Mesendoderm (in vitro differentiated cells): ENCODE data around the gene MID2.

ENCODE experiments used
- DNase-seq: peaks from one replicate; pipeline ENCODE4 v3.0.0; 2013
- H2AK5ac ChIP-seq: 2 replicates; pipeline ENCODE4 v1.6.1; 2013; ENCODE audit warnings: low read length, inconsistent platforms
- H2BK120ac ChIP-seq: 2 replicates; pipeline ENCODE4 v1.6.1; 2013; ENCODE audit warnings: low read depth, mild to moderate bottlenecking, low read length, moderate library complexity, mixed read lengths
- H2BK15ac ChIP-seq: replicated peaks from 2 replicates; pipeline ENCODE4 v1.6.1; 2013; ENCODE audit warnings: low read depth, mild to moderate bottlenecking, moderate library complexity
- H2BK5ac ChIP-seq: 2 replicates; pipeline ENCODE4 v1.6.1; 2013; ENCODE audit warnings: low read length, inconsistent platforms
- H3K18ac ChIP-seq: 2 replicates; pipeline ENCODE4 v1.6.1; 2013; ENCODE audit warnings: mild to moderate bottlenecking, low read length, mixed read lengths
- H3K23ac ChIP-seq: one replicate; pipeline ENCODE4 v1.6.1; 2013; ENCODE audit warnings: low read length
- H3K27ac ChIP-seq: 2 replicates; pipeline ENCODE4 v1.5.1; 2013; ENCODE audit warnings: low read depth, mild to moderate bottlenecking, inconsistent platforms, low read length, moderate library complexity
- H3K27me3 ChIP-seq: 2 replicates; pipeline ENCODE4 v1.6.1; 2013; ENCODE audit warnings: low read length, control low read depth, mild to moderate bottlenecking, inconsistent platforms; ENCODE audit not compliant: insufficient read depth, poor library complexity
- H3K36me3 ChIP-seq: 2 replicates; pipeline ENCODE4 v1.6.1; 2013; ENCODE audit warnings: low read length, inconsistent platforms; ENCODE audit not compliant: control insufficient read depth, insufficient read depth
- H3K4ac ChIP-seq: one replicate; pipeline ENCODE4 v1.6.1; 2013; ENCODE audit warnings: low read depth, mild to moderate bottlenecking, low read length, moderate library complexity
- H3K4me1 ChIP-seq: 2 replicates; pipeline ENCODE4 v1.6.1; 2013; ENCODE audit warnings: low read depth, low read length, inconsistent platforms; ENCODE audit not compliant: control insufficient read depth
- H3K4me2 ChIP-seq: 2 replicates; pipeline ENCODE4 v1.6.1; 2013; ENCODE audit warnings: low read length
- H3K4me3 ChIP-seq: 2 replicates; pipeline ENCODE4 v1.5.1; 2013; ENCODE audit warnings: mild to moderate bottlenecking, low read length
- H3K56ac ChIP-seq: one replicate; pipeline ENCODE4 v1.6.1; 2013; ENCODE audit warnings: low read length
- H3K79me1 ChIP-seq: 2 replicates; pipeline ENCODE4 v1.6.1; 2013; ENCODE audit warnings: low read length, inconsistent platforms
- H3K79me2 ChIP-seq: 2 replicates; pipeline ENCODE4 v1.6.1; 2013; ENCODE audit warnings: mild to moderate bottlenecking, low read length; ENCODE audit not compliant: control insufficient read depth, insufficient read depth
- H3K9ac ChIP-seq: 2 replicates; pipeline ENCODE4 v1.6.1; 2013; ENCODE audit warnings: low read length, inconsistent platforms
- H4K5ac ChIP-seq: one replicate; pipeline ENCODE4 v1.6.1; 2013; ENCODE audit warnings: low read length
- H4K8ac ChIP-seq: one replicate; pipeline ENCODE4 v1.6.1; 2013; ENCODE audit warnings: low read depth, mild to moderate bottlenecking, control low read depth, low read length, moderate library complexity
- WGBS: extraction: QIAGEN DNeasy Blood & Tissue Kit; methylation state at CpG from one replicate; pipeline ENCODE4 v1.1.7; 2013; ENCODE audit warnings: low lambda C conversion rate, missing lambda C conversion rate; ENCODE audit not compliant: insufficient coverage; ENCODE audit errors: extremely low coverage; 5-methylcytosine and 5-hydroxymethylcytosine counted together

The MID2 gene

GRCh38 chrX:107826238-107827029 lies 768 bp downstream of the MID2 start:
- no peak overlapping the region for H2BK5ac ChIP-seq
- WGBS, result no CpG with 5 or more reads among the region's 100 CpGs
- peak overlapping the region; percentile 58 for H3K9ac ChIP-seq
- H3K27me3 ChIP-seq, result no peaks in the 10 kb centered on the region
- DNase-seq, result peak; percentile 60
- no peak overlapping the region for H4K8ac ChIP-seq
- no peak overlapping the region for H3K18ac ChIP-seq
- H3K27ac ChIP-seq, result peak overlapping the region; percentile 6
- H3K4ac ChIP-seq, result no peak overlapping the region
- no peak overlapping the region for H2AK5ac ChIP-seq
- H3K56ac ChIP-seq, result peak overlapping the region; percentile 64
- no peak overlapping the region for H2BK15ac ChIP-seq
- no peak overlapping the region for H2BK120ac ChIP-seq
- no peak overlapping the region for H4K5ac ChIP-seq
- H3K23ac ChIP-seq, result no peak overlapping the region
- no peak overlapping the region for H3K4me2 ChIP-seq
- no peak overlapping the region for H3K4me3 ChIP-seq
- H3K79me1 ChIP-seq, result no peaks in the 10 kb centered on the region
- no peaks in the 10 kb centered on the region for H3K4me1 ChIP-seq
- no peaks in the 10 kb centered on the region for H3K36me3 ChIP-seq
- no peaks in the 10 kb centered on the region for H3K79me2 ChIP-seq

GRCh38 chrX:107827030-107827831 lies 1.6 kb downstream of the MID2 start:
- H3K4me1 ChIP-seq, result no peaks in the 10 kb centered on the region
- no peak overlapping the region for H3K4me2 ChIP-seq
- no peak overlapping the region for H2BK120ac ChIP-seq
- H3K27me3 ChIP-seq, result no peaks in the 10 kb centered on the region
- no peak overlapping the region for H2BK5ac ChIP-seq
- no peak overlapping the region for H3K23ac ChIP-seq
- no peak overlapping the region for H3K18ac ChIP-seq
- no CpG with 5 or more reads among the region's 13 CpGs for WGBS
- no peak overlapping the region for H4K5ac ChIP-seq
- no peak for DNase-seq
- H3K56ac ChIP-seq, result no peak overlapping the region
- H2BK15ac ChIP-seq, result no peak overlapping the region
- no peak overlapping the region for H3K4me3 ChIP-seq
- H3K9ac ChIP-seq, result peak overlapping the region; percentile 58
- H3K36me3 ChIP-seq, result no peaks in the 10 kb centered on the region
- H3K4ac ChIP-seq, result no peak overlapping the region
- no peaks in the 10 kb centered on the region for H3K79me1 ChIP-seq
- H3K79me2 ChIP-seq, result no peaks in the 10 kb centered on the region
- peak overlapping the region; percentile 6 for H3K27ac ChIP-seq
- no peak overlapping the region for H2AK5ac ChIP-seq
- H4K8ac ChIP-seq, result no peak overlapping the region

- Histone ChIP-seq H3K18ac (no peak overlapping the region), H4K8ac (no peak overlapping the region), H3K23ac (no peak overlapping the region), H2BK5ac (no peak overlapping the region), H3K79me1 (no peaks in the 10 kb centered on the region), H2BK15ac (no peak overlapping the region), H3K36me3 (no peaks in the 10 kb centered on the region), H3K9ac (no peak overlapping the region), H3K27ac (no peak overlapping the region), H3K27me3 (no peaks in the 10 kb centered on the region), H3K56ac (no peak overlapping the region), H3K4me1 (no peaks in the 10 kb centered on the region), H3K4me3 (no peak overlapping the region), H3K4ac (no peak overlapping the region), H2AK5ac (no peak overlapping the region), H3K79me2 (no peaks in the 10 kb centered on the region), H3K4me2 (no peak overlapping the region), H2BK120ac (no peak overlapping the region), H4K5ac (no peak overlapping the region)
- DNase-seq, result no peak
- no CpG with 5 or more reads among the region's 4 CpGs for WGBS
Observed at GRCh38 chrX:107827852-107828251, 2.2 kb downstream of the MID2 start.

GRCh38 chrX:107829878-107830277 lies 4.2 kb downstream of the MID2 start:
- no peaks in the 10 kb centered on the region for H3K36me3 ChIP-seq
- H3K4me3 ChIP-seq, result no peak overlapping the region
- H3K18ac ChIP-seq, result no peak overlapping the region
- no CpG with 5 or more reads among the region's 1 CpG for whole genome bisulfite sequencing
- H2BK120ac ChIP-seq, result no peak overlapping the region
- H4K8ac ChIP-seq, result no peak overlapping the region
- H2BK15ac ChIP-seq, result no peak overlapping the region
- no peak overlapping the region for H3K56ac ChIP-seq
- no peak overlapping the region for H3K9ac ChIP-seq
- no peak overlapping the region for H4K5ac ChIP-seq
- H3K27ac ChIP-seq, result no peak overlapping the region
- H3K79me1 ChIP-seq, result no peaks in the 10 kb centered on the region
- no peaks in the 10 kb centered on the region for H3K4me1 ChIP-seq
- no peak overlapping the region for H2AK5ac ChIP-seq
- no peak overlapping the region for H3K4me2 ChIP-seq
- H3K4ac ChIP-seq, result no peak overlapping the region
- no peak overlapping the region for H3K23ac ChIP-seq
- H2BK5ac ChIP-seq, result no peak overlapping the region
- no peaks in the 10 kb centered on the region for H3K79me2 ChIP-seq
- no peaks in the 10 kb centered on the region for H3K27me3 ChIP-seq
- DNase-seq, result no peak

GRCh38 chrX:107831071-107831730 lies 5.5 kb downstream of the MID2 start:
- Histone ChIP-seq H4K8ac (no peak overlapping the region), H3K4me1 (no peaks in the 10 kb centered on the region), H3K79me1 (no peaks in the 10 kb centered on the region), H2BK120ac (no peak overlapping the region), H3K18ac (no peak overlapping the region), H3K4ac (no peak overlapping the region), H3K27me3 (no peaks in the 10 kb centered on the region), H3K4me3 (no peak overlapping the region), H2BK15ac (no peak overlapping the region), H2BK5ac (no peak overlapping the region), H2AK5ac (no peak overlapping the region), H3K9ac (no peak overlapping the region), H3K4me2 (no peak overlapping the region), H3K56ac (no peak overlapping the region), H3K23ac (no peak overlapping the region), H4K5ac (no peak overlapping the region), H3K36me3 (no peaks in the 10 kb centered on the region), H3K79me2 (no peaks in the 10 kb centered on the region), H3K27ac (no peak overlapping the region)
- DNase-seq, result no peak
- WGBS, result no CpG with 5 or more reads among the region's 7 CpGs
